Globus pallidus (tissue), 1 donor: Measurements from ENCODE around the gene SH2D3C.

Experiments
- DNase-seq: peaks from one replicate; pipeline ENCODE4 v3.0.0-alpha.2; 2015; ENCODE audit warnings: low spot score

The SH2D3C gene

GRCh38 chr9:127808347-127809001 lies 30.0 kb upstream of the SH2D3C start:
- no peak for DNase-seq

GRCh38 chr9:127806871-127807270 lies 28.4 kb upstream of the SH2D3C start:
- DNase-seq: no peak

GRCh38 chr9:127805620-127806019 lies 27.2 kb upstream of the SH2D3C start:
- DNase-seq: no peak

GRCh38 chr9:127803507-127804352 lies 25.3 kb upstream of the SH2D3C start:
- DNase-seq: no peak

- peak; percentile 83 for DNase-seq
Measured at GRCh38 chr9:127802576-127803443, 24.3 kb upstream of the SH2D3C start, which contains the start of gene FPGS. Gene FPGS, plus strand, starts transcription at chr9:127802882. Its CDS starts 43 bp downstream, at chr9:127802925.

- DNase-seq: no peak
Measured at GRCh38 chr9:127801955-127802575, 23.6 kb upstream of the SH2D3C start.

- no peak for DNase-seq
Measured at GRCh38 chr9:127796852-127797370, 18.4 kb upstream of the SH2D3C start.

- DNase-seq: no peak
Measured at GRCh38 chr9:127796225-127796813, 17.9 kb upstream of the SH2D3C start.

GRCh38 chr9:127794001-127794791 lies 15.7 kb upstream of the SH2D3C start:
- no peak for DNase-seq

- no peak for DNase-seq
Measured at GRCh38 chr9:127793093-127793708, 14.7 kb upstream of the SH2D3C start.

- DNase-seq: no peak
Measured at GRCh38 chr9:127792417-127793031, 14.1 kb upstream of the SH2D3C start.

GRCh38 chr9:127791085-127791484 lies 12.6 kb upstream of the SH2D3C start:
- no peak for DNase-seq

GRCh38 chr9:127790094-127790855 lies 11.8 kb upstream of the SH2D3C start:
- no peak for DNase-seq

- no peak for DNase-seq
Measured at GRCh38 chr9:127789179-127789578, 10.7 kb upstream of the SH2D3C start.

- no peak for DNase-seq
Measured at GRCh38 chr9:127788337-127789011, 10.0 kb upstream of the SH2D3C start.

- DNase-seq: no peak
Measured at GRCh38 chr9:127786773-127787104, 8.3 kb upstream of the SH2D3C start.

- DNase-seq: peak; percentile 86
Measured at GRCh38 chr9:127785933-127786772, 7.7 kb upstream of the SH2D3C start, which contains the start of gene CDK9. Gene CDK9, plus strand, starts transcription at chr9:127786034. Its CDS starts 115 bp downstream, at chr9:127786149.
